ENCODE measurements around the gene UNC5B.

UNC5B gene

GRCh38 chr10:71279590-71280170 is 67.3 kb downstream of the UNC5B start:
- in situ Hi-C loops (cut with HindIII; ENCODE audit: low sequenced_read_pairs): no loop called here

- in situ Hi-C loops (cut with HindIII; ENCODE audit: low sequenced_read_pairs): no loop called here
Observed at GRCh38 chr10:71280216-71280615, 67.8 kb downstream of the UNC5B start.

DNA sequence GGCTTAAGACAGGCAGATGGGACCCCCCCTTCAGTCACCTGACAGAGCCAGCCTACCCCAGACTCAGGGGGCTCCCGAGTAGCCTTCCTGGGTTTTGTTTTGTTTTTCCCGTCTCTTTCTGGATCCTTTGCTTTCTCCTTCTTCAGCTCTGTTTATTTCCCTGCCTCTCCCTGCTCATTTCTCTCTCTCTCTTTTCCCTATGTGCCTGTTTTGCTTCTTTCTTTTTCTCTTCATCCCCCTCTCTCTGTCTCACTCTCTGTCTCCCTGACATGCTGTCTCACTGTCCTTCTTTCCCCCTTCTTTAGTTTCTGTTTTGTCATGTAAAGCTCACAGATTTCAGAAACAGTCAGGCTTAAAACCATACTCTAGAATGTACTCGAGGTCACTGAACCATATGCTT is 68.5 kb downstream of the UNC5B start:
- in situ Hi-C loops (cut with HindIII; ENCODE audit: low sequenced_read_pairs): no loop called here

GRCh38 chr10:71281646-71282322 is 69.4 kb downstream of the UNC5B start:
- in situ Hi-C loops (cut with HindIII; ENCODE audit: low sequenced_read_pairs): no loop called here

DNA sequence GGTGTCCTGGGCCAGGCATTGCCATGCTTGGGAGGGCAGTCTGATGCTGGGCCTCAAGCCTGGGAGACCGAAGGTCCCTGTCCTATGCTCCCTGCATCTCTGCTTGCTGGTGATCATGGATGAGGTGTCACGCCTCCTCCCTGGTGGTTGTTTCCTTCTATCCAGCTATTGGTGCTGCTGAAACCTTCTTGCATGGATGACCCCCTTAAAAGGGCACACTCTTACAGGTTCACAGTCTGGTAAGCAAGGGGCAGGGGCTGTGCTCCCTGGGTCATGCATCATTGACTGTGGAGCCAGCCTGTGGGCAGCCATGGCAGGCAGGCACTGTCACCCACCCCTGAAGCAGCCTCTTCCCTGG is 69.9 kb downstream of the UNC5B start:
- in situ Hi-C loops (cut with HindIII; ENCODE audit: low sequenced_read_pairs): no loop called here

DNA sequence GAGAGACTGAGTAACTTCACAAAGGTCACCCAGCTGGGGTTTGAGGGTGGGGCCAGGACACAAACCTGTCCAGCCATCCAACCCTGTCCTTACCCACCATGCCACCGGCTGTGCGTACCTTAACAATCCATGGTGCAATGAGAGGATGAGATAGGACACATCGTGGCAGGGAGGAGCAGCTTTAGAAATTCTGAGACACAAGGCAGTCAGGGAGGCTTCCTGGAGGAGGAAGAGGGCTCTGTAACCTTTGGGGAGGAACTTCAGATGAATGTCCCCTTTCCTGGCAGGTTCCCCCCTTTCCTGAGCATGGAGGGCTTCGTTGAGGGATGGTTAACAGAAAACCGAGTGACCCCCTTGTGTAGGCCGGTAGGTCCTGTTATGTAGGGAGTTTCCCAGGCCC is 71.0 kb downstream of the UNC5B start:
- in situ Hi-C loops (cut with HindIII; ENCODE audit: low sequenced_read_pairs): no loop called here

DNA sequence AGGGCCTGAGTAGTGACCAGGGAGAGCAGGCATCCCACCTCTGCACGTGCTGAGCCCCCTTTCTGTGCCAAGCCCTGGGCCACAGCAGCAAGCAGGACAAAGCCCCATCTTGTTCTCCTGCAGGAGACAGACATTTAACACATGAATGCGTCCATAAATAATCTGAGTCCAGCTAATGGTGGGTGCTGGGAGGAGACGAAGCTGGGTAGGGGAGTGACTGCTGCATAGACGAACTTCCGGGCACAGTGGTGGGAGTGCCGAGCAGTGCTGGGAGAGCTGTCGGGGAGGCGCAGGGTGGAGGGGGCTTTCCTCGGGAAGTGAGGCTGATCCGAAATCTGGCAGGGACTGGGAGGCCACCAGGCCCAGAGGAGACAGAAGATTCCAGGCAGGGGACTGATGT is 71.5 kb downstream of the UNC5B start:
- in situ Hi-C loops (cut with HindIII; ENCODE audit: low sequenced_read_pairs): no loop called here

DNA sequence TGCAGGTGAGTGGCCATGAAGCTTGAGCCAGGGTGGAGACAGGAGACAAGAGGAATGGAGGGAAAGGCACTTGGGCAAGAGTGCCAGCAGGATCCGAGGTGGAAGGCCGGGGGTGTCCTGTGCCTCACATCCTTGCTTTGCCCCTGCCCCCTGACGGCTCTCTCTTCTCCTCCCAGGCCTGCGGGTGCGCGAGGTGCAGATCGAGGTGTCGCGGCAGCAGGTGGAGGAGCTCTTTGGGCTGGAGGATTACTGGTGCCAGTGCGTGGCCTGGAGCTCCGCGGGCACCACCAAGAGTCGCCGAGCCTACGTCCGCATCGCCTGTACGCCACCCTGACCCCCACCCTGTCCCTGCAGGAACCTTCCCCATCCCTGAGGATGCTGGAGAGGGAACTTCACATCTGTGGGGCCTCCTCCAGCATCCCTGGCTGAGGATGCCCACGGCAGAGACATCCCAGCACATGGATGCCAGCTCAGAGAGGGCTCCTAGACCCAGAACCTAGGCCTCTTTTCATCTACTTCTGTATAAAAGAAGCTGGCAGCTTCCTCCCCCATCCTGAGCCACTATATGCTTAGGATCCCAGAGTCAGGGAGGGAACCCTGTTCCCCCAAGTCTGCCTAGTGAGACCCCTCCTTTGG is 72.3 kb downstream of the UNC5B start:
- in situ Hi-C loops (cut with HindIII; ENCODE audit: low sequenced_read_pairs): no loop called here

DNA sequence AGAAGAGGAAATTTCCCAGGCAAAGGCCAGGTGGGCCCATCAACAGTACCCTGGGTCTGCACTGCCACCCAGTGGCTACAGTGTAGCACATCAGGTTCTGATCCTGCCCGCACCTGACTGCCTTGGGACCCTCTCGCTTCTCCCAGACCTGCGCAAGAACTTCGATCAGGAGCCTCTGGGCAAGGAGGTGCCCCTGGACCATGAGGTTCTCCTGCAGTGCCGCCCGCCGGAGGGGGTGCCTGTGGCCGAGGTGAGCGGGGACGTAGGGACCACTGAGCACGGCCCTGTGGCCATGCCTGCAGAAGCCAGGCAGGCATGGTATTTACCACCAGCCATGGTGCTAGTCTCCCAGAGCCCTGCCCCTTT is 72.8 kb downstream of the UNC5B start:
- in situ Hi-C loops (cut with HindIII; ENCODE audit: low sequenced_read_pairs): no loop called here

- in situ Hi-C loops (cut with HindIII; ENCODE audit: low sequenced_read_pairs): no loop called here
Observed at GRCh38 chr10:71285986-71286385, 73.6 kb downstream of the UNC5B start.

GRCh38 chr10:71286521-71287294 is 74.3 kb downstream of the UNC5B start:
- in situ Hi-C loops (cut with HindIII; ENCODE audit: low sequenced_read_pairs): no loop called here

DNA sequence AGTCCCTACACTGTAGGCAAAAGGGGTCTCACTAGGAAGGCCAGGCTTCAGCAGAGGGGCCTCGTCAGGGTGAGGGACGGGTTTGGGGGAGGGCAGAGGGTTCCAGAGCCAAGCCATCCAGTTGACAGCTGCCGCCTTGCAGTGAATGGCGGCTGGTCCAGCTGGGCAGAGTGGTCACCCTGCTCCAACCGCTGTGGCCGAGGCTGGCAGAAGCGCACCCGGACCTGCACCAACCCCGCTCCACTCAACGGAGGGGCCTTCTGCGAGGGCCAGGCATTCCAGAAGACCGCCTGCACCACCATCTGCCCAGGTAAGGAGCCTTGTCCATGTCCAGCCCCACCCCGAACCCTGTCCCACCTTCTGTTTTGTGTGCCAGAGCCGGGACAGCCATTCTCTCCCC is 75.1 kb downstream of the UNC5B start:
- in situ Hi-C loops (cut with HindIII; ENCODE audit: low sequenced_read_pairs): no loop called here

DNA sequence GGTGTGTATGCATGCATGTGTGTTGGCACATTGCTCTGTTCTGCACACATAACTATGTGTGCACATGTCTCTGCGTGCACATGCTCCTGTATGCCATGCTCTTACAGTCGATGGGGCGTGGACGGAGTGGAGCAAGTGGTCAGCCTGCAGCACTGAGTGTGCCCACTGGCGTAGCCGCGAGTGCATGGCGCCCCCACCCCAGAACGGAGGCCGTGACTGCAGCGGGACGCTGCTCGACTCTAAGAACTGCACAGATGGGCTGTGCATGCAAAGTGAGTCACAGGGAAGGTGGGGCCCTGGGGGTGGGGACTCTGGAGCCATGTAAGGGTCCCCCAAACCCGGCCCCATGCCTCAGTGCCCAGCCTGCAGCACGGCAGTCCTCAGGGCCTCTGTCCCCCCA is 76.1 kb downstream of the UNC5B start:
- in situ Hi-C loops (cut with HindIII; ENCODE audit: low sequenced_read_pairs): no loop called here

DNA sequence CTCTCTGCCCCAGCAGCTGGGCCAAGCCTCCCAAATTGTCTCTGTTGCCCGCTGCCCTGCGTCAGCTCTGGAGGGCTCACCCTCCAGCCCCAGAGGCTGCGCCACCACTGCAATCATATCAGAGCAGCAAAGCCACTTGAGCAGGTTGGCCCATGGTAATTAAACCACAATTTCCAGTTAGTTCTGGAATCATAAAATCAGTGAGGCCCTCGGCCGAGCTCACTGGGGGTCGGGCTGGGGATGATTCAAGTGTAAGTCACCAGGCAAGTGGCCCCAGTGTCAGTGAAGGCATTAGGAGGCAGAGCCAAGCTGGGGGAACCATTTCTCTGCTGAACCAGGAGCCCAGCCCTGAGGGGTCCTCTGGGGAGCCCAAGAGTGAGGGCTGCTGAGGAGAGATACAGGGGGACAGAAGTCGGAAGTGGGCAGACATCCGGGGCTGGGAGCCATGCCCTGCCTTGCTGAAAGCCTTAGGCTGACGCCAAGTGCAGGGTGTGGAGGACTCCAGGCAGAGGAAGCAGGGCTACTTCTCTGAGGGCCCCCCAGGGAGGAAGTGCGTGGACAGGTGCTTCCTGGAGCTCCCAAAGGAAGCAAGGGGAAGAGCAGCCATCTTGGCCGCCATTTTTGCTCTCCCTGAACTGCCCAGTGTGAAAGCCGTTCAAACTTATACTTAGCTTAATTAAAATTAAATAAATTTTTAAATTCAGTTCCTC is 77.2 kb downstream of the UNC5B start:
- in situ Hi-C loops (cut with HindIII; ENCODE audit: low sequenced_read_pairs): no loop called here

DNA sequence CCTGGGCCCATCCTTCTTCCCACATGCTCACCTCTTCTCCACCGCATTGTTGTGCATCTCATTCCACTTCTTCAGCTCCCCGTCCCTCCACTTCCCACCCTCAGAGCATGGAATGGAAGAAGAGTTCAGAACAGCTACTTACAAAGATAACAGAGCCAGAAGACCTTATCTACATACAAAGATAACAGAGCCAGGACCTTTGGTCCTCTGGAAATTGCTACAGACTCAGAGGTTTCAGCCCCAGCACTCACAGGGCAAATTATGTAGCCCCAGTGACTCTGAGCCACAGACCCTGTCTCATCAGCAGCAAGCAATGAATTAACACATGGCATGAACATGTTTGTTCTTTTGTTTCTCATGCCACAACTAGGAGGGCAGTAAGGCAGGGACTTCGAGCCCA is 78.0 kb downstream of the UNC5B start:
- in situ Hi-C loops (cut with HindIII; ENCODE audit: low sequenced_read_pairs): no loop called here

DNA sequence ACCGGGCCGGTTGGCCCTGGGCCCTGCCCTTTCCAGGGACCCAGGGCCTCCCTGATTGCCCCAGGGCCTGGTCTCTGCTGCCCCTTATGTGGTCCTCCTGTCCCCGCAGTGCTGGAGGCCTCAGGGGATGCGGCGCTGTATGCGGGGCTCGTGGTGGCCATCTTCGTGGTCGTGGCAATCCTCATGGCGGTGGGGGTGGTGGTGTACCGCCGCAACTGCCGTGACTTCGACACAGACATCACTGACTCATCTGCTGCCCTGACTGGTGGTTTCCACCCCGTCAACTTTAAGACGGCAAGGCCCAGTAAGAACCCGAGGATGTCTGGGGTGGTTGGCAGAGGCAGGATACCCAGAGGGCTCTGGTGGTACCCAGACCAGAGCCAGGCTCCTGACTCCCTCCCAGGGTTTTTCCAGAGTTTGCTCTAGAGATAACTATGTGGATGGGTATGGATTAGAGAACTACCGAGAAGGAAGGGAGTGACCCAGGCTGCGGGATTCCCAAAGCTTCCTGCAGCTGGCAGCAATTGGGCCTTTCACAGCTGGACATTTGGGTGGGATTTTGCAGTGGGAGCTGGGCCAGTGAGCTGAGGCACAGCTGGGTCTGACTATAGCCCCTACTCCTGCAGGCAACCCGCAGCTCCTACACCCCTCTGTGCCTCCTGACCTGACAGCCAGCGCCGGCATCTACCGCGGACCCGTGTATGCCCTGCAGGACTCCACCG is 78.6 kb downstream of the UNC5B start:
- in situ Hi-C loops (cut with HindIII; ENCODE audit: low sequenced_read_pairs): no loop called here

- in situ Hi-C loops (cut with HindIII; ENCODE audit: low sequenced_read_pairs): no loop called here
Observed at GRCh38 chr10:71291528-71291900, 79.1 kb downstream of the UNC5B start.

GRCh38 chr10:71292624-71293445 is 80.5 kb downstream of the UNC5B start:
- in situ Hi-C loops (cut with HindIII; ENCODE audit: low sequenced_read_pairs): no loop called here

GRCh38 chr10:71293446-71294084 is 81.2 kb downstream of the UNC5B start:
- in situ Hi-C loops (cut with HindIII; ENCODE audit: low sequenced_read_pairs): no loop called here

Data from endothelial cell of hepatic sinusoid (primary cell).